Measurements from ENCODE around the gene TEFM.

DNA sequence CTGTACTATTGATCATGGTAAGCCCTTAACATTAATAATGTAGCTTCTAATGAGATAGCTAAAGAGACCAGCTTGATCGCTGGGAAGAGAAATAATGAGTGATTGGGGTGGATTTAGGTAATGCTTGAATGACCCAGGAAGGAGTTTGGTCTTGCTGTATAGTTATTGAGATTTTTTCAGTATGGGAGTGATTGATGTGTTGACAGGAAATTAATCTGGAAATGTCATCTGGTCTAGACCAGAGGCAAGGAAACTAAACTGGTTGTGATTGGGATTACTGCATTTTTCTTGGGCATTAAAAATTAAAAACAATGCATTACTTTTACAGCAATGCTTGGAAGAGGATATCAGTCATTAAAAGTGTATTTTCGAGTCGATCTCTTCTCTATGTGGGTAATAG is 11.8 kb downstream of the TEFM start:
- TF ChIP-seq, protein P1, sequence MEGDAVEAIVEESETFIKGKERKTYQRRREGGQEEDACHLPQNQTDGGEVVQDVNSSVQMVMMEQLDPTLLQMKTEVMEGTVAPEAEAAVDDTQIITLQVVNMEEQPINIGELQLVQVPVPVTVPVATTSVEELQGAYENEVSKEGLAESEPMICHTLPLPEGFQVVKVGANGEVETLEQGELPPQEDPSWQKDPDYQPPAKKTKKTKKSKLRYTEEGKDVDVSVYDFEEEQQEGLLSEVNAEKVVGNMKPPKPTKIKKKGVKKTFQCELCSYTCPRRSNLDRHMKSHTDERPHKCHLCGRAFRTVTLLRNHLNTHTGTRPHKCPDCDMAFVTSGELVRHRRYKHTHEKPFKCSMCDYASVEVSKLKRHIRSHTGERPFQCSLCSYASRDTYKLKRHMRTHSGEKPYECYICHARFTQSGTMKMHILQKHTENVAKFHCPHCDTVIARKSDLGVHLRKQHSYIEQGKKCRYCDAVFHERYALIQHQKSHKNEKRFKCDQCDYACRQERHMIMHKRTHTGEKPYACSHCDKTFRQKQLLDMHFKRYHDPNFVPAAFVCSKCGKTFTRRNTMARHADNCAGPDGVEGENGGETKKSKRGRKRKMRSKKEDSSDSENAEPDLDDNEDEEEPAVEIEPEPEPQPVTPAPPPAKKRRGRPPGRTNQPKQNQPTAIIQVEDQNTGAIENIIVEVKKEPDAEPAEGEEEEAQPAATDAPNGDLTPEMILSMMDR (IDR thresholded peaks at IDR 0.05): no peak
- TF ChIP-seq POLR2A (IDR thresholded peaks at IDR 0.05): no peak
